D721Med (cell line): ENCODE results near the gene HOOK2.
A peak's percentile ranks its signal among the peaks of the same experiment; 100 is the strongest.
"Not testable (repeated sequence)": the region's sequence is repeated elsewhere in the genome, so short reads cannot be mapped to it uniquely, and the experiment has no call there.

ENCODE experiments used
- DNase-seq: peaks from one replicate; pipeline ENCODE4 v3.0.0; 2011; ENCODE audit warnings: low spot score; ENCODE audit not compliant: insufficient read length
- FAIRE-seq: peaks from 2 replicates; lab custom pipeline; 2011; peaks lifted over from hg19 to GRCh38; lab: Jason Lieb, UNC
- CTCF ChIP-seq: IDR thresholded peaks from 2 replicates; pipeline ENCODE4 v1.5.1; 2012; ENCODE audit warnings: mild to moderate bottlenecking, control low read depth; ENCODE audit not compliant: insufficient read depth; ENCODE audit errors: missing control alignments

Gene HOOK2

DNA sequence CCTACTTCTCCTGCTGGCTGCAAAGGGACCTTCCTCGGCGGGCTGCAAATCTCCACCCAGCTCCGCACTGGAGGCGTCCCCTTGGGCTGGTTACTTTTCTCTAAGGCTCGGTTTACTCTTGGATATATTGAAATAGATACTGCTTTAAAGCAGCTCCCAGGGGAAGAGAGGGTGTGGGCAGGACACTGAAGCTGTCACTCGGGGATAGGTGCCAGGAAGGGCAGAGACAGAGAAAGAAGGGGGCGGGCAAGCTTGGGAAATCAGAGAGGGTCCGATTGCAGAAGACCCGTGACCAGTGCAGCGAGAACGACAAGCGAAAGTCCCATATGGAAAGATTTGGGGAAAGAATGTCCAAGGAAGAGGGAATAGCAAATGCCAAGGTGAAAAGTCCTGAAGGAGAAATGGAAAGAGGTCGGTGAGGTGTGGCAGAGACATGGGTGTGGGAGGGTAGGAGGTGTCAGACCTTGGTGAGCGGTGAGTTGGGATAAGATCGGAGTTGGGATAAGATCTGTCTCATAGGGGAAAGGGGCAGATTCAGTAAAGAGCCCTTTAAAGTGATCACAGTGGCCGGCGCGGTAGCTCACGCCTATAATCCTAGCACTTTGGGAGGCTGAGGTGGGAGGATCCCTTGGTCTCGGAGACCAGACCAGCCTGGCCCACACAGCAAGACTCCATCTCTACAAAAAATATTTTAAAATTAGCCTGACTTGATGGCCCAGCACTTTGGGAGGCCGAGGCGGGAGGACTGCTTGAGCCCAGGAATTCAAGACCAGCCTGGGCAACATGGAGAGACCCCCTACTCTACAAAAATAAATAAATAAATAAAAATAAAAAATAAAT, 27.1 kb upstream of the HOOK2 start:
- FAIRE-seq: no peak
- DNase-seq: no peak
- no peak for TF ChIP-seq CTCF

GRCh38 chr19:12801466-12802266, 26.3 kb upstream of the HOOK2 start, which contains the start of the genes PRDX2 and THSD8:
Gene PRDX2, minus strand, starts transcription at chr19:12801800. Its CDS starts 539 bp downstream, at chr19:12801261.
Gene THSD8, plus strand, starts transcription at chr19:12802069. Its CDS starts 3 bp downstream, at chr19:12802072.
- DNase-seq (peak; percentile 88), FAIRE-seq (no peak)

DNA sequence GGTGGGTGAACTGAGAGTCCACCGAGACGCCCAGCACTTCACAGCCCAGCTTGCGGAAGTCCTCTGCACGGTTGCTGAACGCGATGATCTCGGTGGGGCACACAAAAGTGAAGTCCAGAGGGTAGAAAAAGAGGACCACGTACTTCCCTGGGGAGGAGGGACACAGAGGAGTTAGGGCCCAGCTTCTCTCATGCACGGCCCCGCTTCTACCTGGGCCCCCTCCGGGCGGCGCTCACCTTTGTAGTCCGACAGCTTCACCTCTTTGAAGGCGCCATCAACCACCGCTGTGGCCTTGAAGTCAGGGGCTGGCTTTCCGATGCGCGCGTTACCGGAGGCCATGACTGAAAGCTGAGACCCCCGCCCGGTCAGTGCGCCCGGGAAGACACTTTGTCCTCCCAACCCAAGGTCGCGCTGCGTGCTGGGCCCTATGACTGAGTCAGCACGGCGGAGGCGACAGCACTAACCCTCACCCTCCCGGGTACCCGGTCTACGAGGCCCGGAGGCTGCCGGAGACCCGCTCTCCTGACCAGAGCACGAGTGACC, 25.6 kb upstream of the HOOK2 start:
- no peak for FAIRE-seq
- no peak for TF ChIP-seq CTCF

More at GRCh38 chr19:12801466-12802266, 26.3 kb upstream of the HOOK2 start, which contains the start of the genes PRDX2 and THSD8:
- no peak for TF ChIP-seq CTCF

DNA sequence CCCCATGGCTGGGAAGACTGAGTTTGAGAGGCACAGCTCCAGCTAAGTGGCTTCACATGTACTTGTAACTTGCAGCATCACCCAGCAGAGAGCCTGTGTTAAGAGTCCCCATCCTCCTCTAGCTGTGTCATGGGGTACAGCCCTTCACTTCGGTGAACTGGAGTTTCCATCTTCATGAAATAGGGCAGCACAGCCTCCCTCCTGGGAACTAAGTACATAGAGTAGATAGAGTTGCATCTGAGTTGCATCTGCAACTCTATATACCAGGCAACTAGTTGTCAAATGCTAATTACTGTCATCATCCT, 25.1 kb upstream of the HOOK2 start:
- TF ChIP-seq CTCF: no peak
- no peak for DNase-seq
- no peak for FAIRE-seq

More for the DNA sequence above, 25.6 kb upstream of the HOOK2 start:
- DNase-seq: no peak

GRCh38 chr19:12799742-12800465, 24.6 kb upstream of the HOOK2 start:
- no peak for TF ChIP-seq CTCF
- no peak for FAIRE-seq
- DNase-seq: no peak

DNA sequence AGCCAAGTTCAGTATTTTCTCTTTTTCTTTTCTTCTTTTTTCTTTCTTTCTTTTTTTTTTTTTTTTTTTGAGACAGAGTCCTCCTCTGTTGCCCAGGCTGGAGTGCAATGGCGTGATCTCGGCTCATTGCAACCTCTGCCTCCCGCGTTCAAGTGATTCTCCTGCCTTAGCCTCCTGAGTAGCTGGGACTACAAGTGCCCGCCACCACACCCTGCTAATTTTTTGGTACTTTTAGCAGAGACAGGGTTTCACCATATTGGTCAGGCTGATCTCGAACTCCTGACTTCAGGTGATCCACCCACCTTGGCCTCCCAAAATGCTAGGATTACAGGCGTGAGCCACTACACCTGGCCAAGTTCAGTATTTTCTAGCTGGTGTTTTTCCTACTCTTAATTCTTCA, 22.3 kb upstream of the HOOK2 start:
- DNase-seq, FAIRE-seq: not testable (repeated sequence)

GRCh38 chr19:12797141-12797587, 21.8 kb upstream of the HOOK2 start:
- no peak for DNase-seq
- no peak for FAIRE-seq
- TF ChIP-seq CTCF: no peak
